GM19455 (cell line): ENCODE results near the gene ETV6.
"Not testable (repeated sequence)": the region's sequence is repeated elsewhere in the genome, so short reads cannot be mapped to it uniquely, and the experiment has no call there.

Source experiments
- ATAC-seq: cut with Tn5 transposase; IDR thresholded peaks from one replicate; pipeline ENCODE4 v1.9.1; 2021; ENCODE audit not compliant: unreplicated experiment

Gene ETV6

DNA sequence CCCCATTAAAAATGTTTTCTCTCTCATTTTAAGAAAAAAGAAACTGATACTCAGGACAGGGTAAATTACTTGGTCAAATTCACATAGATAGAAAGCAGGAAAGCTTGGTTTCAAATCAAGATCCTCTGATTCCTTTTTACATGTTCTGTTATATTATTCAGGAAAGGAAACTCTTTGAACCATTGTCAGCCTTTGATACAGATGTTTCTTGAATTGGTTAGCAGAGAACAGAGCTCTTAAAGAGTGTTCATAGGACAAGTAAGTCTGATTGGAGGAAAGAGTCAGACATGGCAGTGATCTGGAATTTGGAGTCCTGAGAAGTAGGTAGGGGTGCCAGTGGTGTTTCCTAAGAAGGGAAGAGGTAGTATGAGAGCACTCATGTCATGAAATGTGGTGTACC, 256.1 kb downstream of the ETV6 start:
- ATAC-seq = no peak

DNA sequence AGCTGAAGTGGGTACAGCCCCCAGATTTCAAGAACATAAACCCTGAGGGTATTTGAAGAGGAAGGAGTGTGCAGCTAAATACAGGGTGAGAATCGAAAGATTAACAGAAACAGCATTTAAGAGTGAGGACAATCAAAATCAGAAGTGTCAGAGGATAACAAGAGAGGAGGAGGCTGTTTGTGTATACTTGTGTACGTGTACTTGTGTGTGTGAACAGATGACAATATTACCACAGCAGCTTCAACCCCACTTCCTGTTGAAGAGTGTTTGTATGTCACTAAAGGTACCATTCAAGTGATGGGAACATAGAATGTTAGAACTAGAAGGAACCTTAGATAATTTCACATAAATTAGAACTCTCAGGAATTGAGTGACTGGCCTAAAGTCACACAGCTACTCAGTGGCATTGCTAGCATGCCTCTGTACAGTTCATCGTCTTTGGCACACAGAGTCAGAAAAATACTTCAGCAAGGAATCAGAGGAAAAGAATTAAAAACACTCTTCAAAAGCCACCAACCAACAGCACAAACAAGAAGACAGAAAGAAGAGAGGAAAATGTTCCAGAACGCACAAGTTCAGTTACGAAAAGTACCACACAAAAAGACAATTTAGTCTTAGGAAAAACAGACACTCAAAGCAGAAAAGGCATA, 256.9 kb downstream of the ETV6 start:
- ATAC-seq = no peak

DNA sequence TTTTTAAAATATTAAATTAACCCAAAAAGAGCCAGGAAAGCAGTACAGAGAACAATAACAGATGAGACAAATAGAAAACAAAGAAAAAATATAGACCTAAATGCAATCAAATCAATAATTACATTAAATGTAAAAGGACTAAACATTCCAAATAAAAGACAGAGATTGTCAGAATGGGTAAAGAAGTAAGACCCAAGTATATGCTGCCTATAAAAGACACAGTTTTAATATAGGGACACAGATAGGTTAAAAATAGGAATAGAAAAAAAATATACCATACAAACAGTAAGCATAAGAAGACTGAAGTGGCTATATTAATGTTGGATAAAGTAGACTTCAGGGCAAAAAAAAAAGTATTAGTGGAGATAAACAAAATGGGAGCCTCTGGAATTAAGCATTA, 258.2 kb downstream of the ETV6 start:
- no peak for ATAC-seq

DNA sequence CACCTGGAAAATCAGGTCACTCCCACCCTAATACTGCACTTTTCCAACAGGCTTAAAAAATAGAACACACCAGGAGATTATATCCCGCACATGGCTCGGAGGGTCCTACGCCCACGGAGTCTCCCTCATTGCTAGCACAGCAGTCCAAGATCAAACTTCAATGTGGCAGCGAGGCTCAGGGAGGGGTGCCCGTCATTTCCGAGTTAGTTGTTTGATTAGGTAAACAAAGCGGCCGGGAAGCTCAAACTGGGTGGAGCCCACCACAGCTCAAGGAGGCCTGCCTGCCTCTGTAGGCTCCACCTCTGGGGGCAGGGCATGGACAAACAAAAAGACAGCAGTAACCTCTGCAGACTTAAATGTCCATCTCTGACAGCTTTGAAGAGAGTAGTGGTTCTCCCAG, 259.9 kb downstream of the ETV6 start:
- ATAC-seq = not testable (repeated sequence)

DNA sequence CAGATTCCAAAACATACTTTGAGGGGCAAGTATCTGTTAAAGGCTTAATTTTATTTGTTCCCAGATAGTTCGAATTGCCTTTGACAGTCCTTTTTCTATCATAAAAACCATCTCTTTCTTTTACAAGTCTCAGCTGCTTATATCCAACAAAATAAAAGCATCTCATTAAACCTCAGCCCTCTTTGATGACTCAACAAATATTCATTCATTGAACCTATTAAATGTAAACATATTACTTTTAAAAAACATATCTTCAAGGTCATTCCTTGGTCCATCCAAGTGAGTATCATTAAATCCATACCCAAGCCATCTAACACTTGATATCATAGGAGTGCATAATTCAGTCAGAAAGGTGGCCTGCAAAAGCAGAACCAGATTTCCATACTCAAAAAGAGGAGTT, 266.6 kb downstream of the ETV6 start:
- no peak for ATAC-seq

DNA sequence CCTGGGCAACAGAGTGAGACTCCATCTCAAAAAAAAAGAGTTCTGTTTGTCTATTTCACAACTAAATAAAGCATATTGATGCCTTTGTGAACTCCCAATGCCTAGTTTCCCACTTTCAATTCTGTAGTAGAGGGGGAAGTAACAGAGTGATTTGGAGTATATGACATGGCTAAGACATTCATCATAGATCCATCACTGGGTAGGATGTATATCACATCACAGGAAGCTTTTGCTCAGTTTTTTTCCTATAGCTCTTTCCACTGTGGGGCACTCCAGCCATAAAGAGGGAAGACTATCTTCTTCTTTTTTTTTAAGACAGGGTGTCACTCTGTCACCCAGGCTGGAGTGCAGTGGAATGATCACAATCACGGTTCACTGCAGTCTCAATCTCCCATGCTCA, 267.3 kb downstream of the ETV6 start:
- ATAC-seq = no peak

DNA sequence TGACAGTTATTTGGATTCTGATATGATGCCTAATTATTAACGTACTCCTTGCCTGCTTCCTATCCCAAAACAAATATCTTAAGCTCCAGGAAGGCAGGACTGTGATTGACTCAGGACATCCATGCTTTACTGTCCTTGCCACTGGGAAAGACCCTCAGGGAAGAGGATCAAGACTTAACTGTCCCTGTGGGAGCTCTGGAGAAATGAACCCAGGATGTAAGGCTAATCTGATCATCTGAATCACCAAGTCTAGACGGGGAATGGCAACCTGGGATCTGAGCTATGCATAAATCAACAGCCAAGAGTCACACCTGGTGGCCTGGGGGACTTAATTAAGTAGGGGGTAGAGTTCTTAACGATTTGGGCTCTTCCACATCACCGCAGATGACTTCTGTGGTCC, 268.0 kb downstream of the ETV6 start:
- ATAC-seq = no peak

DNA sequence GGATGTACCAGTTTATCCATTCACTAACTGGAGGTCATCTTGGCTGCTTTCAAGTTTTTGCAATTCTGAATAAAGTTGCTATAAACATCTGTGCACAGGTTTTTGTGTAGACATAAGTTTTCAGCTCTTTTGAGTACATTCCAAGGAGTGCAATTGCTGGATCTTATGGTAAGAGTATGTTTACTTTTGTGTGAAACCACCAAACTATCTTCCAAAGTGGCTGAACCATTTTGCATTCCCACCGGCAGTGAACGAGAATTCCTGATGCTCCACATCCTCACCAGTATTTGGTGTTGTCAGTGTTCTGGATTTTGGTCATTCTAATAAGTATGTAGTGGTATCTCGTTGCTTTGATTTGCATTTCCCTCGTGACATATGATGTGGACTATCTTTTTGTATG, 270.8 kb downstream of the ETV6 start:
- no peak for ATAC-seq

DNA sequence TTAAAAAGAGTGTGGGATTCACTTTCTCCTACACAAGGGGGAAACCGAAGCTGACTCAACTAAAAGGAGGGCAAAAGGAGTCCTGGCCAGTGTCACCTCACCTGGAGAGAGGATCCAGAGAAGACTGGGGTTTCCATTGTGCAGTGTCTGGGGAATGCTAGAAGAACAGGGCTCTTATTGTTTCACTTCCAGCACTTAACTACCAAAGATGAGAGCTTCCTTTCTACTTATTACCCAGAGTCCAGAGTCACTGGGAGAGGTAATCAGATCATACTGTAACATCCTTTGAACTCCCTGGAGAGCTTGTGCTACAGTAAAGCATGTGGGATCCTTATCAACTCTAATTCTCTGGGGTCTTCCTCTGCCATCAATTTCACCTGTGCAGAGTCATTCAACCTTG, 272.9 kb downstream of the ETV6 start:
- ATAC-seq = no peak

DNA sequence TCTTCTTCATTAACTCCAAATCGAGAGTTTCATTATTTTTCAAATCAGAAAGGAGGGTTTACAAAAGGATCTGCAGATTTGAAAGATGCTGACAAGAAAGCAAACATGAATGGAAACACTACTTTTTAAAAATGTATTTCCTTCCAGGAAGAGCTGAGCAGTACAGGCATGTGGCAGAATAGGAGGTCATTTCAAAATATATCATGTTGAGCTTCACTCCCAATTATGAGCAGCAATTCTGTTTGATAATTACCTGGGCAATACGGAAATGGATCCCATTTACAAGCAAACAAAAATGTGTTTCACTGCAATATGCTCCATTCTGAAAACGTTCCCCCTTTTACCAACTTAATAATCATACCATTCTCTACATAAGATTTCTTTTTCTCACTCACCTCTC, 273.6 kb downstream of the ETV6 start:
- ATAC-seq = no peak

DNA sequence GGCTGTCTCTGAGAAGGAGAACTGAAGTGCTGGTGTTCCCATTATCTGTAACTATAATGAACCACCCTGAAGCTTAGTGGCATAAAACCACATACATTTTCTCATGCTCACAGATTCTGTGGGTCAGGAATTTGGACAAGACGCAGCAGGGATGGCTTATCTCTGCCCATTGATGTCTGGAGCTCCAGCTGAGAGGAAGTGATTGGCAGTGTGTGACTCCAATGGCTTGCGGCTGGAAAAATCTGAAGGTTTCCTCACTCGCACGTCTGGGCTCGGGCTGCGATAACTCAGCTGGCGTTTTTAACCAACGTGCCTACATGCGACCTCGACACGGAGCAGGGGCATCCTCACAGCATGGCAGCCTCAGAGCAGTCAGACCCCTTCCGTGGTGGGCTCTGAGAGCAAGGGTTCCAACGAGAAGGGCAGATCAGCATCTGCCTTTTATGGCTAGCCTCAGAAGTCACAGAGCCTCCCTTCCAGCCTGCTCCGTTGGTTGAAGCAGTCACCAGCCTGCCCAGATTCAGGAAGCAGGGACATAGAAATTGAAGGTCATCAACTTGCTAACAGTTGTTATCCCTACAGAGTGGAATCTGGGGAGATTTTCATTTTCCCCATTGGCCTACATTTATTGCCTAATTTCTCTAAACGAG, 277.9 kb downstream of the ETV6 start:
- ATAC-seq = no peak

DNA sequence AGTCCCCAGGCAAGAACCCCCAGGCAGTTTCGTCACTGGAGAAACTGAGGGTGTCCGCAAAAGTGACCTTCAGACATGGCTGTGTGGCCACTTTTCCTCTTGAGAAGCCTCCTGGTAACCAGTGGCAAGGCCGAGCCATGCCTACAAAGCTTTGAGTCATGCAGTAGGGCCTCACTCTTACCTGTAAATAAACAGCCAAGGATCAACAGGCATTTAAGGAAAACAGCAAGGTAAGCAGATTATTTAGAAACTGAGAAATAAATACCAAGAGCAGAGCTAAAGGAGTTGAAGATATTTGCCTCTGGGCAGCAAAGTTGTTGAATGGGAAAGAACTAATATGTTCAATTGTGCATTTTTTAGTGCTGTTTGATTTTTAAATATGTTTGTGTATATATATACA, 280.2 kb downstream of the ETV6 start:
- no peak for ATAC-seq

DNA sequence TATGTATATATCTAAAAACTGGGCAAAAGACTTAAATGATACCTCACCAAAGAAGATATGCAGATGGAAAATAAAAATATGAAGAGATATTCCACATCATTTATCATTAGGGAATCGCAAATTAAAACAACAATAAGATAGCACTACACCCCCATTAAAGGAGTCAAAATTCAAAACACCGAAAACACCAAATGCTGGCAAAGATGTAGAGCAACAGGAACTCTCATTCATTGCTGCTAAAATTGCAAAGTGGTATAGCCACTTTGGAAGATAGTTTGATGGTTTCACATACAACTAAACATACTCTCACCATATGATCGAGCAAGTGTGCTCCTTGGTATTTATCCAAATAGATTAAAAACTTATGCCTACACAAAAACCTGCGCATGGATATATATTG, 289.7 kb downstream of the ETV6 start:
- no peak for ATAC-seq

DNA sequence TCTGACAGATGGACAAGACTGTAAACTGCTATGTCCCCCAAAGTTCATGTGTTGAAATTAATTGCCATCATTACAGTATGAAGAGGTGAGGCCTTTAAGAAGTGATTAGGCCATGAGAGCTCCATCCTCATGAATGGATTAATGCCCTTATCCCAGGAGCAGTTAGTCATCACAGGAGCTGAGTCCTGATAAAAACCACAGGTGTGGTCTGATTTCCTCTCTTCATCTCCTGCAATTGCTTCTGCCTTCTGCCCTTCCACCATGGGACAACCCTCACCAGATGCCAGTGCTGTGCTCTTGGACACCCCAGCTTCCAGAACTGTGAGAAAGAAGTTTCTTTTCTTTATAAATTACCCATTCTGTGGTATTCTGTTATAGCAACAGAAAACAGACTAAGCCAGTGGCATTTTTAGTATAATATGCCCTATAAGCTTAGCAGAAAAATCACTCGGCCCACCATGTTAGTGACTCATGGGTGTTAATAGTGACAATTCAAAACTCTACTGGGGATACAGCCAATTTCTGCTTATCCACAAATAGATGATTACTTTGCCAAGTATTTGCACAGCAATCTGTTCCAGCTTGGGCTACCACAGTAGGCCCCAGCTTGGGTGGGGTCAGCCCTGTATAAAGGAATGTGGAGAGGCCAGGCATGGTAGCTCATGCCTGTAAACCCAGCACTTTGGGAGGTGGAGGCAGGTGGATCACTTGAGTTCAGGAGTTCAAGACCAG, 292.3 kb downstream of the ETV6 start:
- ATAC-seq = no peak

DNA sequence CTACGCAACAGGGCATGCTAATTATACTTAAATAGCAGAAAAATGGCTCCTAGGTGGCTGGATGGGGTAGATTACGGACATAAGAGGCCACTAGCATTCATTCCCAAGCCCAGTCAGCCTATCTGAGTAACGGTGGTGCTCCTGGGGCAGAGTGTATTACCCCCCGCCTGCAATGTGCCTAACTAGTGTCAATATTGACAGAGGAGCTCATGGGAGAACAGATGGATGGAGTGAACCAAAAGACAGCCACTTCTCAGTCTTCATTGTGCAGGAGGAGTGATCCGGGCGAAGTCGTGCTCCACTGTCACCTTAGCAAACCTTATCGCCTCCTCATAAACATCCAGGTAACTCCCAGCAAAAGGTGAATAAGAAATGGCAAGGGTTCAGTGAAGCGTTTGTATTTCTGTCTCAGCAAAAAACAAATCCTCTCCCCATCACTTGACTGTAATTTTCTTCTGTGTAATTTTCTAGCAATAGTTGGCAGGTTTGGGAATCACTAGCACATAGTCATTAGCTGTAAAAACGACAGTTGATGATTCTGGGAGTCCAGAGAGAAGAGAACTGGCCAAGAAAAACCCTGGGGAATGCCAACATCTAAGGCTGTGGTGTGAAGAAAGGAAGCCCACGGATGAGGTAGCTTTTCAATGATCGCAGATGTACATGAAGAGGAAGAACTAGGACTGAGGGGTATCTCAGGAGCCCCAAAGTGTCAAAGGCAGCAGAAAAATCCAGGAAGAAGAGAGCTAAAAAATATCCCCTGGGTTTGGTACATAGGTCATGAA, 294.6 kb downstream of the ETV6 start:
- no peak for ATAC-seq
